Endothelial cell of umbilical vein (primary cell): ENCODE measurements around the gene CYB5A. TPM values are rescaled to one million over a fixed set of nuclear protein-coding genes. Genes with fewer than 3 reads are reported as not detected.

Experiments used
- BruUV-seq: library from RNA; stranded (reverse); fragments of 400-500 nt; replicated peaks from 2 replicates; lab custom pipeline; 2021; lab: Mats Ljungman, UMichigan
- CTCF ChIA-PET: fragments of 300-600, 350-600 bp; sonication (Branson Sonifier 250); formaldehyde crosslinking; loops from one replicate; lab custom pipeline; 2021; ENCODE audit warnings: antibody characterized with exemption, inconsistent platforms; lab: Charles Lee
- POLR2A ChIA-PET: fragments of 300-600, 350-600 bp; sonication (Branson Sonifier 250); formaldehyde crosslinking; loops from one replicate; lab custom pipeline; 2021; ENCODE audit warnings: antibody characterized with exemption, inconsistent platforms; lab: Charles Lee
- DNase-seq: peaks from one replicate; pipeline ENCODE4 v3.0.0-alpha.2; 2011; ENCODE audit warnings: low read depth, low spot score
- FAIRE-seq: peaks from 2 replicates; lab custom pipeline; 2011; peaks lifted over from hg19 to GRCh38; lab: Jason Lieb, UNC
- H2AFZ ChIP-seq: 2 replicates; pipeline ENCODE4 v1.6.0; 2012; ENCODE audit warnings: low read depth, low read length, control low read depth, inconsistent platforms
- H3K27ac ChIP-seq: 2 replicates; pipeline ENCODE4 v1.5.1; 2011; ENCODE audit warnings: low read depth, mild to moderate bottlenecking, control low read depth, low read length, moderate library complexity; ENCODE audit not compliant: insufficient read depth
- H3K27me3 ChIP-seq, 2 experiments: 2 replicates each; pipeline versions ENCODE4 v1.6.0 to v1.6.1; 2011; ENCODE audit warnings: low read length in 2 of 2, mixed read lengths in 1 of 2; ENCODE audit not compliant: control insufficient read depth in 2 of 2, insufficient read depth in 2 of 2
- H3K36me3 ChIP-seq, 2 experiments: 2 replicates in 1 of 2; 3 replicates in 1 of 2; pipeline ENCODE4 v1.5.1; 2011; ENCODE audit warnings: low read length in 2 of 2, mild to moderate bottlenecking in 1 of 2, moderate library complexity in 1 of 2; ENCODE audit not compliant: control insufficient read depth in 2 of 2, insufficient read depth in 2 of 2; ENCODE audit errors: extremely low read depth in 1 of 2
- H3K4me1 ChIP-seq: 3 replicates; pipeline ENCODE4 v1.5.1; 2011; ENCODE audit warnings: mild to moderate bottlenecking, low read length; ENCODE audit not compliant: control insufficient read depth, insufficient read depth; ENCODE audit errors: extremely low read depth
- H3K4me2 ChIP-seq: 2 replicates; pipeline ENCODE4 v1.6.1; 2011; ENCODE audit warnings: low read length, control low read depth, mixed read lengths; ENCODE audit not compliant: insufficient read depth
- H3K4me3 ChIP-seq, 3 experiments: fragments of 200-600 bp in 1 of 3; sonication (generic), shearing (Covaris generic) in 1 of 3; replicated peaks in 1 of 3; 2 replicates each; pipeline ENCODE4 v1.5.1; 2011 to 2016; ENCODE audit warnings: control low read depth in 3 of 3, low read length in 3 of 3, mild to moderate bottlenecking in 2 of 3, inconsistent platforms in 1 of 3, low read depth in 1 of 3, moderate library complexity in 1 of 3; ENCODE audit not compliant: insufficient read depth in 1 of 3
- H3K79me2 ChIP-seq: 2 replicates; pipeline ENCODE4 v1.6.0; 2012; ENCODE audit warnings: low read length, inconsistent platforms; ENCODE audit not compliant: control insufficient read depth, insufficient read depth
- H3K9ac ChIP-seq: replicated peaks from 2 replicates; pipeline ENCODE3; 2011; ENCODE audit warnings: low read length, control low read depth; ENCODE audit not compliant: insufficient read depth; ENCODE audit errors: extremely low read depth
- H3K9me1 ChIP-seq: replicated peaks from 3 replicates; pipeline ENCODE4 v1.6.0; 2011; ENCODE audit warnings: mild to moderate bottlenecking, low read length; ENCODE audit not compliant: control insufficient read depth, insufficient read depth; ENCODE audit errors: extremely low read depth
- H3K9me3 ChIP-seq: replicated peaks from 2 replicates; pipeline ENCODE4 v1.5.1; 2012; ENCODE audit warnings: low read length, inconsistent platforms; ENCODE audit not compliant: control insufficient read depth, insufficient read depth
- H4K20me1 ChIP-seq: replicated peaks from 2 replicates; pipeline ENCODE3; 2011; ENCODE audit warnings: mild to moderate bottlenecking, low read length; ENCODE audit not compliant: control insufficient read depth, insufficient read depth; ENCODE audit errors: extremely low read depth
- FOS ChIP-seq: IDR thresholded peaks from 2 replicates; pipeline ENCODE4 v1.6.1; 2011; ENCODE audit warnings: mild to moderate bottlenecking, low read length, moderate library complexity, borderline replicate concordance; ENCODE audit not compliant: insufficient read depth
- GATA2 ChIP-seq: IDR thresholded peaks from 2 replicates; pipeline ENCODE4 v1.7.0; 2011; ENCODE audit warnings: low read depth, mild to moderate bottlenecking, moderate library complexity, mixed read lengths, low read length; ENCODE audit not compliant: insufficient read length, insufficient read depth
- JUN ChIP-seq: IDR thresholded peaks from 2 replicates; pipeline ENCODE4 v1.6.1; 2011; ENCODE audit warnings: borderline replicate concordance, low read depth; ENCODE audit not compliant: insufficient read length, insufficient read depth
- MYC ChIP-seq: IDR thresholded peaks from one replicate; pipeline ENCODE4 v1.6.1; 2011; ENCODE audit warnings: mild to moderate bottlenecking, low read depth, low read length
- POLR2AphosphoS5 ChIP-seq: IDR thresholded peaks from 2 replicates; pipeline ENCODE4 v1.6.1; 2012; ENCODE audit warnings: low read depth, mild to moderate bottlenecking, control low read depth, low read length, moderate library complexity; ENCODE audit not compliant: insufficient read depth
- dilution Hi-C: fragments of 300-500 bp; cut with MboI; formaldehyde crosslinking; loops from one replicate; pipeline ENCODE4 v1.15.0; 2019; ENCODE audit warnings: low sequenced_read_pairs; ENCODE audit not compliant: extremely low pct_ligation_motif_present
- intact Hi-C: fragments of 100-400 bp; cut with micrococcal nuclease; formaldehyde crosslinking; loops from one replicate; pipeline ENCODE4 v1.10.0; 2022
- polyA plus RNA-seq, 4 experiments: library from polyadenylated mRNA; depleted of rRNA in 3 of 4; stranded (reverse) in 3 of 4; unstranded in 1 of 4; fragments of >200 nt; gene quantifications; 2 replicates each; pipeline versions ENCODE4 v1.2.1 to v1.2.3, GENCODE V29; 2011 to 2012; ENCODE audit warnings: missing spikeins in 1 of 4
- total RNA-seq: library from RNA; stranded (reverse); gene quantifications from 2 replicates; pipeline ENCODE4 v1.2.3, GENCODE V29; 2021
- TF ChIP-seq, protein P1 (sequence below), 2 donors: IDR thresholded peaks; 1 replicate in 1 of 2; 2 replicates in 1 of 2; pipeline ENCODE4 v1.5.1; 2011; ENCODE audit warnings: low read length in 2 of 2, mild to moderate bottlenecking in 2 of 2, moderate library complexity in 2 of 2, control low read depth in 1 of 2, inconsistent platforms in 1 of 2, low read depth in 1 of 2; ENCODE audit not compliant: insufficient read depth in 1 of 2; ENCODE audit errors: extremely low read depth in 1 of 2
- TF ChIP-seq, protein P2 (sequence below): IDR thresholded peaks from 2 replicates; pipeline ENCODE4 v1.6.1; 2011; ENCODE audit not compliant: insufficient read depth, insufficient read length

CYB5A gene
- total and polyA plus RNA-seq, 2 donors (not counting 3 experiments of a cell fraction or from before 2014, with no cell fraction given): 24.9 to 74.0 TPM

DNA sequence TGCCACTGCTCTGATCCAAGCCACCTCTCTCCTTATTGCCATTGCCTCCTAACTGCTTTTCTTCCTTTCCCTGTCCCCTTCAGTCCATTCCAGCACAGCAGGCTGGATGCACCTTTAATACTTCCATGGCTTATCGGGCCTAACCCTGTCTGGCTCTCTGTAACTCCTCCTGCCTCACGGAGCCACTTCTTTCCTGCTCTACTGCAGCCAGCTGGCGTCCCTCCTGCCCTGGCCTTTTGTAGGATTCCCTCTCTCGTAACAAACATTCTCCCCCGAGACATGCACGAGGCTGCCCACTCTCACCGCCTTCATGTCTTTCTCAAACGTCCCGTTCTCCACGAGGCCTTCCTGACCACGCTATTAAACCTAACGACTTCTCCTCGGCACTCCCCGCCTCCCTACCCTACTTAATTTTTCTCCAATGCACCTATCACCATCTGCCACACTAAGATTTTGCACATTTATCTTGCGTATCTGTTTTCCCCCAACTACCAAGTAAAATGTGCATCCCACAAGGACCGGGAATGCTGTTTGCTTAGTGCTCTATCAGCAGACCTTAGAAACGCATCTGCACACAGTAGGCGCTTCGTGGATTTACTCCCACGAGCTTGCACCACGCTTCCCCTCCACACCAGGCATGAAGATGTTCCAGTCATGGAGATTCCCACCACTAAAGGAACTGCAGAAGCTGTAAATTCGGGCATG is 23.1 kb upstream of the CYB5A start:
- TF ChIP-seq, protein P1, sequence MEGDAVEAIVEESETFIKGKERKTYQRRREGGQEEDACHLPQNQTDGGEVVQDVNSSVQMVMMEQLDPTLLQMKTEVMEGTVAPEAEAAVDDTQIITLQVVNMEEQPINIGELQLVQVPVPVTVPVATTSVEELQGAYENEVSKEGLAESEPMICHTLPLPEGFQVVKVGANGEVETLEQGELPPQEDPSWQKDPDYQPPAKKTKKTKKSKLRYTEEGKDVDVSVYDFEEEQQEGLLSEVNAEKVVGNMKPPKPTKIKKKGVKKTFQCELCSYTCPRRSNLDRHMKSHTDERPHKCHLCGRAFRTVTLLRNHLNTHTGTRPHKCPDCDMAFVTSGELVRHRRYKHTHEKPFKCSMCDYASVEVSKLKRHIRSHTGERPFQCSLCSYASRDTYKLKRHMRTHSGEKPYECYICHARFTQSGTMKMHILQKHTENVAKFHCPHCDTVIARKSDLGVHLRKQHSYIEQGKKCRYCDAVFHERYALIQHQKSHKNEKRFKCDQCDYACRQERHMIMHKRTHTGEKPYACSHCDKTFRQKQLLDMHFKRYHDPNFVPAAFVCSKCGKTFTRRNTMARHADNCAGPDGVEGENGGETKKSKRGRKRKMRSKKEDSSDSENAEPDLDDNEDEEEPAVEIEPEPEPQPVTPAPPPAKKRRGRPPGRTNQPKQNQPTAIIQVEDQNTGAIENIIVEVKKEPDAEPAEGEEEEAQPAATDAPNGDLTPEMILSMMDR (IDR thresholded peaks at IDR 0.05; ENCODE audit: extremely low read depth in 1 of 2, insufficient read depth in 1 of 2, low read depth in 1 of 2, low read length in 2 of 2): no peak
- TF ChIP-seq GATA2: no peak
- TF ChIP-seq MYC: no peak
- no peak for TF ChIP-seq POLR2AphosphoS5
- TF ChIP-seq, protein P2, sequence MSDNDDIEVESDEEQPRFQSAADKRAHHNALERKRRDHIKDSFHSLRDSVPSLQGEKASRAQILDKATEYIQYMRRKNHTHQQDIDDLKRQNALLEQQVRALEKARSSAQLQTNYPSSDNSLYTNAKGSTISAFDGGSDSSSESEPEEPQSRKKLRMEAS: no peak
- TF ChIP-seq FOS: no peak
- no peak for TF ChIP-seq JUN
- H3K27me3 ChIP-seq: peaks cover 0 to 2% of the 10 kb centered on the region in 2 experiments
- H3K27ac ChIP-seq: no peak overlapping the region
- no peaks in the 10 kb centered on the region for H3K9me1 ChIP-seq
- no peaks in the 10 kb centered on the region for H3K4me1 ChIP-seq
- no peaks in the 10 kb centered on the region for H3K36me3 ChIP-seq
- H3K79me2 ChIP-seq: no peaks in the 10 kb centered on the region
- no peaks in the 10 kb centered on the region for H3K9me3 ChIP-seq
- dilution Hi-C loops (no loop called here), intact Hi-C loops (no loop called here)
- CTCF ChIA-PET: no interaction called here
- no peak overlapping the region for H3K9ac ChIP-seq
- DNase-seq (no peak), FAIRE-seq (no peak)
- POLR2A ChIA-PET: no interaction called here
- no peak overlapping the region for H3K4me3 ChIP-seq
- no peaks in the 10 kb centered on the region for H4K20me1 ChIP-seq
- H2AFZ ChIP-seq: no peak overlapping the region
- H3K4me2 ChIP-seq: no peak overlapping the region
- no TSS peak for BruUV-seq
